Stomach smooth muscle (tissue), 2 donors: Measurements from ENCODE around the gene COL24A1.

Source experiments
- H3K27ac ChIP-seq: one replicate; pipeline ENCODE4 v1.7.0; 2013; ENCODE audit warnings: mild to moderate bottlenecking, low read length, inconsistent platforms
- H3K27me3 ChIP-seq, 2 donors: one replicate each; pipeline ENCODE4 v1.7.0; 2013; ENCODE audit warnings: low read length in 2 of 2; ENCODE audit not compliant: insufficient read depth in 2 of 2, control insufficient read depth in 1 of 2
- H3K36me3 ChIP-seq, 2 donors: one replicate each; pipeline ENCODE4 v1.7.0; 2013; ENCODE audit warnings: low read length in 2 of 2; ENCODE audit not compliant: control insufficient read depth in 2 of 2, insufficient read depth in 2 of 2
- H3K4me1 ChIP-seq: one replicate; pipeline ENCODE4 v1.7.0; 2013; ENCODE audit warnings: low read length; ENCODE audit not compliant: control insufficient read depth, insufficient read depth
- H3K4me3 ChIP-seq, 2 donors: one replicate each; pipeline ENCODE4 v1.7.0; 2013; ENCODE audit warnings: low read length in 2 of 2
- H3K9ac ChIP-seq, 2 donors: one replicate each; pipeline ENCODE4 v1.7.0; 2013; ENCODE audit warnings: low read length in 2 of 2, mild to moderate bottlenecking in 1 of 2
- H3K9me3 ChIP-seq, 2 donors: one replicate each; pipeline ENCODE4 v1.7.0; 2013; ENCODE audit warnings: low read length in 2 of 2; ENCODE audit not compliant: control insufficient read depth in 2 of 2
- donor health status: healthy.
- donor health status: Pancreatic carcinoma.

Gene COL24A1

GRCh38 chr1:86054396-86054795 is 102.2 kb downstream of the COL24A1 start:
- Histone ChIP-seq H3K4me3 (no peak overlapping the region), H3K27me3 (no peaks in the 10 kb centered on the region), H3K9me3 (no peaks in the 10 kb centered on the region), H3K36me3 (no peaks in the 10 kb centered on the region), H3K27ac (no peak overlapping the region), H3K9ac (no peak overlapping the region), H3K4me1 (no peaks in the 10 kb centered on the region)

DNA sequence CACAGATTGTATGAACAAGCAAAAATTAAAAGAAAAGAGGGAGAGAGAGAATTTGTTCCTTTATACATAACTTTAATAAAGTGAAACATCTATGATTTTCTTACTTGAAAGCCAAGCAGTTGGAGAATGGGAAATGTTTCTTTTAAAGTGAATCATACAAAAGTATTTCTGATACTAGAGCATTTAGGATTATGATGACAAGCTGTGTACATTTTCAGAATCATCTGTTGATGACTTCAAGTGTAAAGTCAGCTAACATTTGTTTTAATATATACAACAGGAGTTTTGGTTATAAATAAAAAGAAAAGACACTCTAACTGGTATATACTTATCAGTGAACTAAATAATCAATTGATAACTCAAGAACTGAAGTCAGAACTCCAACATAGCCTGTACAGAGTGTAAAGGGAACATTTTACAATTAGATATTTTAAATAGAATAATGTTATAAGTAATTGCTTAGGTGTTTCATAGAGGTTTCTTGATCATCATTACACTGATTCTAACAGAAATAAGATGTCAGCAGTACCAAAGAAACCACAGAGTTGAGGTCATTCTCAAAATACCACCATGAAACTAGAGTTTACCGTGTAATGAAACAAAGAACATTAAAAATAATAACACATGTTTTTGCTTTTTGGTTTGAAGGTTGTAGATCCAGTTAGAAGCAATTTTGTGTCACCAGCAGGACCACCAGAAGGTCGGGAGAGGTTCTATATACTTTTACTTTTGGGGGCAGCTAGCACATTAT is 103.4 kb downstream of the COL24A1 start:
- Histone ChIP-seq H3K27ac (no peak overlapping the region), H3K4me3 (no peak overlapping the region), H3K4me1 (no peaks in the 10 kb centered on the region), H3K36me3 (no peaks in the 10 kb centered on the region), H3K9ac (no peak overlapping the region), H3K27me3 (no peaks in the 10 kb centered on the region), H3K9me3 (no peaks in the 10 kb centered on the region)

- H3K27ac ChIP-seq = no peak overlapping the region
- no peaks in the 10 kb centered on the region for H3K4me1 ChIP-seq
- H3K9ac ChIP-seq = no peak overlapping the region
- no peaks in the 10 kb centered on the region for H3K9me3 ChIP-seq
- no peak overlapping the region for H3K4me3 ChIP-seq
- no peaks in the 10 kb centered on the region for H3K36me3 ChIP-seq
- no peaks in the 10 kb centered on the region for H3K27me3 ChIP-seq
Observed at GRCh38 chr1:86035101-86035500, 121.5 kb downstream of the COL24A1 start.

DNA sequence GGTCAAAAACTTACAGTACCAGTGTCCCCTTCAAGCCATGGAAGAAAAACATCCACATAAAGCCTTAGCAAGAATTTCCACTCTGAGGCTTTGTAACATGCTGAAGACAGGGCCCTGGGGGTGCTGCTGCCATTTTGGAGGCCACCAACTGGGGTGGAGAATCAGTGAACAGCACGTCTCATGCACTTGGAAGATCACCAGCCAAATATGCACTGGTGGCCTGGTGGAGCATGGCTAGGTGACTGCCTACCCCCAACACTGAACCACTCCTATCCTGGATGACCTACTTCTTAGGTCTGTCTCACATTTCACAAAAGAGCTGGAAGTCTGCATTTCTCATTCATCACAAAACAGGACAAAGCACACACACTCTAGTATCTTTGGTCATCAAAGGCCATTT is 126.4 kb downstream of the COL24A1 start:
- no peaks in the 10 kb centered on the region for H3K9me3 ChIP-seq
- H3K27ac ChIP-seq = no peak overlapping the region
- H3K27me3 ChIP-seq = no peaks in the 10 kb centered on the region
- H3K36me3 ChIP-seq = no peaks in the 10 kb centered on the region
- H3K4me3 ChIP-seq = no peak overlapping the region
- no peak overlapping the region for H3K9ac ChIP-seq
- H3K4me1 ChIP-seq = no peaks in the 10 kb centered on the region

DNA sequence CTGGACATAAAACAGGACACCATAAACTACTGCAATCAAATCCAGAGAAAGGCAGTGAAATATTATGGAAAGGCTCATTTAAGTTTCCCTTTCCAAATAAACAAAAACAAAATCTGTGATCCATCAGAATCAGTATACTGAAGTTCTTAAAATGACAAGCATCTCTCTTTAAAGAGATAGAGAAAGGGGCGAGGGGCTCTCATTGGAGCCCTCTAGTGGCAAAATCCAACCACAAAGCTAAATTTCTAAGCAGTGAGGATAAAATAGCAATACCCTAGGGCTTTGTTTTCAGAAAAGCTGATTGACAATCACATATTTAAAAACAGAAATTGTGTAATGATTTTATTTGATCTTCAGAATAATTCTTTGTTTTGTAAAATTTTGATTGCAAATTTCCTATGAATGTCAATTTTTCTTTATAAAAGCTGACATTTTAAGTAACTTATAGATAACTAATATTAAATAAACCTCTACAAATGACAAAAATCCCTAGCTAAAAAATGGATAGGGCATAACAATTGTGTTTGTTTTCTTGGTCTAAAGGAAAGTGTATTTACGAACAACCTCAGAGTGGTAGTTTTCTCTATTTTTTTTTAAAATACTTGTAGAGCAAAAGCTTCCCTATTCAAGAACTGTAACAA is 138.2 kb downstream of the COL24A1 start:
- Histone ChIP-seq H3K4me1 (no peaks in the 10 kb centered on the region), H3K27ac (no peak overlapping the region), H3K27me3 (no peaks in the 10 kb centered on the region), H3K36me3 (no peaks in the 10 kb centered on the region), H3K9me3 (no peaks in the 10 kb centered on the region), H3K9ac (no peak overlapping the region), H3K4me3 (no peak overlapping the region)

DNA sequence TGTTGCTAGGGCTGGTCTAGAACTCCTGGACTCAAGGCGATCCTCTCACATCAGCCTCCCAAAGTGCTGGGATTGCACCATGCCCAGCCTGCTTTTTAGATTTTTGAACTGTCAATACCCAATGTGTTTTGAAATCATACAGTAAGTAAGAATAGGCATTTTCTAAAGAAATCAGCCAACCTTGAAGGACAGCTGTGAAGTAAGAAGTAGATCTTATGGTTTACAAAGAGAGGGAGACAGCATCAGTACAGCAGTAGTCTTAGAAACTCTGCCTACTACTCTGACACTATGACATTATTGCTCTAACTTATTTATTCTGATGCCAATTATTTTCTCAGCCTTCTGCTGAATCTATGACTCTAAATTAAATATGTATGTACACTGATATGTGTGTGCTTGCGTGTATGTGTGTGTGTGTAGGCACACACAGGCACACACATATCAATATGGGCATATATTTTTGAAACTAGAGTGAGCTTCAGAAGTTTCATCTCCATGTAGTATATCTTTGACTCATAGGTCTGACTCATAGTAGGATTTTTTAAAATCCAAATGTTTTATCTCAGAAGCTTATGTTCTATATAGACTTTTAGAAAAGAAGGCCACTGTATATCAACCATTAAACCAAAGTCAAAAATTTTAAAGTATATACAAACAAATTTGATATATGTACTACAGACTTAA is 140.4 kb downstream of the COL24A1 start:
- H3K9ac ChIP-seq = no peak overlapping the region
- no peaks in the 10 kb centered on the region for H3K36me3 ChIP-seq
- H3K27ac ChIP-seq = no peak overlapping the region
- H3K4me1 ChIP-seq = no peaks in the 10 kb centered on the region
- no peaks in the 10 kb centered on the region for H3K27me3 ChIP-seq
- H3K4me3 ChIP-seq = no peak overlapping the region
- no peaks in the 10 kb centered on the region for H3K9me3 ChIP-seq

DNA sequence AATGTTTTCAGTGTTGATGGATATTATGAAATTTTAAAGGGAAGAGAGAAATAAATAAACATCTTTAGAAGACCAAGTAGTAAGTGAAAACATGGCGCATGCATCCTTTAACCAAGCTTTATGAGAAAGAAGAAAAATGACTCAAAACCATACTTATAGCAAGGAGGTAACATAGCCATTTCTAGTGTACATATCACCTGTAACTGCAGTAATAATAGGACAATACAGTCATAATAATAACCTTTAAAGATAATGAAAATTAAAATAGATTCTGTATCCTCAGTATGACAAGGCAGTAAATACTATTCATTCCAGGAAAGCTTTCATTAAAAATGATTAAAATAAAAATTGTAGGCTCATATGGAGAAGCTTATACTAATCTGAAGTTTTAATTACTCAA is 141.2 kb downstream of the COL24A1 start:
- H3K27ac ChIP-seq = no peak overlapping the region
- H3K9me3 ChIP-seq = no peaks in the 10 kb centered on the region
- H3K4me1 ChIP-seq = no peaks in the 10 kb centered on the region
- H3K27me3 ChIP-seq = no peaks in the 10 kb centered on the region
- H3K4me3 ChIP-seq = no peak overlapping the region
- no peaks in the 10 kb centered on the region for H3K36me3 ChIP-seq
- no peak overlapping the region for H3K9ac ChIP-seq

DNA sequence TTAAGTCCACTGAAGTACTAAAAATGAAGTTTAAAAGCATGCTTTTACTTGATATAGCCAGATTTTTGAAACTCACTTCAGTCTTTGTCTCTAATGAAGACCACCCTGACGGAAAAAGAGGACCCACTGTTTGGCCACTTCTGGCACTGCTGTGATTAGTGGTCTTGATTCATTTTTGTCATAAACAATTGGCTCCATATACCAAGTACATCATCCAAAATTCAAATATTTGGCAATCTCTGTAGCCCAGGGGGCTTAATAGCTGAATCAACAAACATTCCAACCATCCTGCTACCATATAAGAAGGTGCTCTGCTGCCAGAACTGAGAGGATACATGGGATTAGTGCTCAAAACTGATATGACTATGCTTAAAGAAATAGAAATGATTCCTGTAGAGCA is 156.0 kb downstream of the COL24A1 start:
- Histone ChIP-seq H3K9me3 (no peaks in the 10 kb centered on the region), H3K27me3 (no peaks in the 10 kb centered on the region), H3K27ac (no peak overlapping the region), H3K36me3 (no peaks in the 10 kb centered on the region), H3K4me3 (no peak overlapping the region), H3K4me1 (no peaks in the 10 kb centered on the region), H3K9ac (no peak overlapping the region)

- Histone ChIP-seq H3K9ac (no peak overlapping the region), H3K36me3 (no peaks in the 10 kb centered on the region), H3K27ac (no peak overlapping the region), H3K4me1 (no peaks in the 10 kb centered on the region), H3K9me3 (no peaks in the 10 kb centered on the region), H3K27me3 (no peaks in the 10 kb centered on the region), H3K4me3 (no peak overlapping the region)
Observed at GRCh38 chr1:85998105-85998855, 158.3 kb downstream of the COL24A1 start.

- Histone ChIP-seq H3K4me3 (peak overlapping the region; percentile 1), H3K27me3 (no peaks in the 10 kb centered on the region), H3K36me3 (no peaks in the 10 kb centered on the region), H3K4me1 (no peaks in the 10 kb centered on the region), H3K9me3 (no peaks in the 10 kb centered on the region), H3K9ac (no peak overlapping the region), H3K27ac (no peak overlapping the region)
Observed at GRCh38 chr1:85992791-85993190, 163.8 kb downstream of the COL24A1 start.
